GM20000 (cell line): ENCODE data around the gene SKOR1.

Experiments
- DNase-seq: peaks from one replicate; pipeline ENCODE4 v3.0.0; 2012; ENCODE audit warnings: low spot score
- TF ChIP-seq, protein P1 (sequence below): IDR thresholded peaks from 2 replicates; pipeline ENCODE4 v1.5.1; 2012; ENCODE audit warnings: mild to moderate bottlenecking, control low read depth; ENCODE audit errors: extremely low read depth, missing control alignments

Gene SKOR1

DNA sequence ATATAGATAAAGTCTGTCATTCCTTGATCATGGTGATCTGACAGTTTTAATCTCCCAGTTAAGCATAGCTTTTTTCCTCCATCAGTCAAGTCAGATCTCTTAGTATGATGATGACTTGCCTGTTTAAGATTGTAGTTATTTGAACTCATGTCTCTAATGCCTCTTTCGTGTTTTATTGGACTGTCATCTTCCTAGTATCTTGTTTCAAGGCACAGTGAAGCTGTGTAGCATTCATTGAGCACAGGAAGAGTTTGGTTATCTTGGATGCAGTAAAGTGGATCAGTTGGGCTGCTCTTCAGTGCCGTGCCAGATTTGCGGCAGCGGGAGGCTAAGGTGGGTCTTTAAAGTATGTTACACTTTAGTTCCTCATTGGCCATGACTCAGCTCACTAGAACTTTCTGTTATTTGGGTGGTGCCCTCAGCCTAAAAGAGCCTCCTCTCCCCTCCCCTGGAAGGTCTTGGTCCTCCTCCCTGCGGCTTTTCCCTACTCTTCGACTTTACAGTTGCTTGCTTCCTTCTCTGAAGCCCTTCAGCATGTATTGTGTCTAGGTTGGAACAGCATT is 45.7 kb upstream of the SKOR1 start:
- no peak for DNase-seq
- TF ChIP-seq, protein P1, sequence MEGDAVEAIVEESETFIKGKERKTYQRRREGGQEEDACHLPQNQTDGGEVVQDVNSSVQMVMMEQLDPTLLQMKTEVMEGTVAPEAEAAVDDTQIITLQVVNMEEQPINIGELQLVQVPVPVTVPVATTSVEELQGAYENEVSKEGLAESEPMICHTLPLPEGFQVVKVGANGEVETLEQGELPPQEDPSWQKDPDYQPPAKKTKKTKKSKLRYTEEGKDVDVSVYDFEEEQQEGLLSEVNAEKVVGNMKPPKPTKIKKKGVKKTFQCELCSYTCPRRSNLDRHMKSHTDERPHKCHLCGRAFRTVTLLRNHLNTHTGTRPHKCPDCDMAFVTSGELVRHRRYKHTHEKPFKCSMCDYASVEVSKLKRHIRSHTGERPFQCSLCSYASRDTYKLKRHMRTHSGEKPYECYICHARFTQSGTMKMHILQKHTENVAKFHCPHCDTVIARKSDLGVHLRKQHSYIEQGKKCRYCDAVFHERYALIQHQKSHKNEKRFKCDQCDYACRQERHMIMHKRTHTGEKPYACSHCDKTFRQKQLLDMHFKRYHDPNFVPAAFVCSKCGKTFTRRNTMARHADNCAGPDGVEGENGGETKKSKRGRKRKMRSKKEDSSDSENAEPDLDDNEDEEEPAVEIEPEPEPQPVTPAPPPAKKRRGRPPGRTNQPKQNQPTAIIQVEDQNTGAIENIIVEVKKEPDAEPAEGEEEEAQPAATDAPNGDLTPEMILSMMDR, result no peak

DNA sequence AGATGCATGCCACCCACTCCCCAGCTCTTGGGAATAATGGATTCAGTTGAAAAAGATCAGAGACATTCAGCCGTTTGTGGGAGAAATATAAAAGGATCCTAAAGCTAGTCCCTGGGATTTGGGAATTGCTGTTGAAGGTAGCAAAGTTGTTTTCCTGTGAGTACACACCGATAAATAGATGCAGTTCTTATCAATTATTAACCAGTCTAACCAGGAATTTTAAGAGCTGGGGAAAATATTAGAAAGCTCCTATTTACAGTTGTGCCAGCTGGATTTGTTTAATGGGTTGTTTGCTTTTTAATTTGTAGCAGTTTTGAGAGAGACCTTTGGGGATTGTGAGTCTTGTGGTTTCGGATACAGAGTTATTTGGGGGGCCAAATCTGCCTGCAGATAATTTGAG is 44.2 kb upstream of the SKOR1 start:
- no peak for DNase-seq
- TF ChIP-seq, protein P1, result no peak

DNA sequence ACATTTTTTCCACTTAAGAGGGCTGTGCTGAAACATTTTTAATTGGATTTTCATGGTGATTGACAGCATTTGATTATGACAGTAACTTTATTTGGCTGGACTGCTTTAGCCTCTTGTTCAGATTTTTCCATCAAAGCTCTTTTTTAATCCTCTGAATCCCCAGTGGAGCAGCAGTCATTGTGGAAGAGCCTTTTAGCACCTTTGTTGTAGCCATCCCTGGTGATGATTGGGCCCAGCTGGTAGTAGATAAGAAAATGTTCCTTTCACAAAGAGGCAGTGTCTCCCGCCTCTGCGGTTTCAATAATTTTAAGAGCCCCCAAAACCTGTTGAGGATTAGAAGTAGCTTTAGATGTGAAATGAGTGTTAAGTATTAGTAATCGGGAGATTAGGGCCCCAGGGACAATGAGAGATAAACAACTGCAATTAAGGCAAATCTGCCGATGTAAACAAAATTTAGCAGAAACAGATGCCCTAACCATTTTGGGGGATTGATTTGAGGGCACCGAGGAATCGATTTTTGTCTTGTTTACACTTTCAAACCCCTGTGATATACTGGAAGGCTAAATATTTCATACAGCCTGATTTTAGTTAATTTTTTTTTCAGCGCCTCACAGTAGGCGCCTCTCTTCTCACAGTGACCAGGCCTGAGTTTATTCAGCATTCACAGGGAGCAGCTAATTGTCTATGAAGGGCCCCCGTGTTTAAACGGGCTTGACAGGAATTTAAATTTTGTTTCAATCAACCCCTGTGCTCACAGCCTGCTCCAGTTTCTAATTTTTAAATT is 43.2 kb upstream of the SKOR1 start:
- DNase-seq, result no peak
- TF ChIP-seq, protein P1, result no peak

- TF ChIP-seq, protein P1, result no peak
- no peak for DNase-seq
These were observed 42.7 kb upstream of the SKOR1 start for GRCh38 chr15:67782691-67782991.

GRCh38 chr15:67783303-67783702 is 42.0 kb upstream of the SKOR1 start:
- TF ChIP-seq, protein P1, result peak; percentile 19
- DNase-seq, result peak; percentile 38

DNA sequence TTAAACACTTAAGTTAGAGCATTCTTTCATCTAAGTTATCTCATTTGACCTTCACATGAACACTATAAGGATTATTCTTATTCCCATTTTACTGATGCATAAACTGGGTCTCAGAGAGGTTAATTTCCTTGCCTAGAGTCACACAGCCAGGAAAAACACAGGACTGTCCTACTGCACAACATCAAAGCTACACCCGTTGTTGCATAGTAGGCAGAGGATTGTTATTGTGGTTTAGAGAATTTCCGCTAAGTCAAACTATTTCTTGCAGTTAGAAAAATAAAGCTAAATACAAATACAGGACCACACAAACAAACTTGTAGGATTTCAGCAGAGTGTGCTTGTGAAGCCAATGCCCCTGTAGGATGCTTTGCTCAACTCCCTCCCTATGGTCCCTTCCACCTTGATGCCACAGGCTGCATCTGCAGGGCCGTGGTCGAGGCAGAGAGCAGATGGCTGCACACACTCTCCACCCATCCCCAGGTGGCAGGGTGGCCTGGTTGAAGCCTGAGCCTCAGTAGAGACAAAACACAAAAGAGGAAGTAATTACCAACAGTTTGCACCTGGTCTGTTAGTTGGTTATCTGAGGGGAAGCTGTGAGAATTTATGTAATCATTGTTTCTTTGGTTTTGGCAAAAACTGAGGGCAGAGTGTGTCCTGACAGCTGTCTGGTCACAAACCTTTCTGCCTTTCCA is 41.1 kb upstream of the SKOR1 start:
- peak; percentile 65 for DNase-seq
- TF ChIP-seq, protein P1, result no peak

DNA sequence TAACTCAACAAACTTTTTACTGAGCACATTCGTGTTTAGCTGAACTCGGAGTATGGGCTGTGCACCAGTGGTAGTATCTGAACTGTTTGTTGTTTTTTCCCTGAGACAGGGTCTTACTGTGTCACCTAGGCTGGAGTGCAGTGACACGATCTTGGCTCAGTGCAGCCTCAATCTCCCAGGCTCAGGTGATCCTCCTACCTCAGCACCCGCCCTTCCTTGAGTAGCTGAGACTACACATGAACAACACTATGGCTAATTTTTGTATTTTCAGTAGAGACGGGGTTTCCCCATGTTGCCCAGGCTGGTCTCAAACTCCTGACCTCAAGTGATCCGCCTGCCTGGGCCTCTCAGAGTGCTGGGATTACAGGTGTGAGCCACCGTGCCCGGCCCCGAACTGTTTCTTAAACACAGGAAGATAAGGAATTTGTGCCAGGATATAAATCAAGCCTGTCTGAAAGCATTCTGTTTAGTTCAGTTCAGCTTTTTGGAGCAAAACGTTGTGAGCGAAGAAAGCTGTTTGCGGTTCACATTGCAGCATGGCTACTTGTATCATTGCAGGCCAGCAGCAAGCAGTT is 40.4 kb upstream of the SKOR1 start:
- TF ChIP-seq, protein P1, result no peak
- no peak for DNase-seq
